ENCODE results near the gene GAS2. TPM values are rescaled to one million over a fixed set of nuclear protein-coding genes. Genes with fewer than 3 reads are reported as not detected.

GAS2 gene
- total RNA-seq, 1 donor from 2014 or later = 0.70 TPM

DNA sequence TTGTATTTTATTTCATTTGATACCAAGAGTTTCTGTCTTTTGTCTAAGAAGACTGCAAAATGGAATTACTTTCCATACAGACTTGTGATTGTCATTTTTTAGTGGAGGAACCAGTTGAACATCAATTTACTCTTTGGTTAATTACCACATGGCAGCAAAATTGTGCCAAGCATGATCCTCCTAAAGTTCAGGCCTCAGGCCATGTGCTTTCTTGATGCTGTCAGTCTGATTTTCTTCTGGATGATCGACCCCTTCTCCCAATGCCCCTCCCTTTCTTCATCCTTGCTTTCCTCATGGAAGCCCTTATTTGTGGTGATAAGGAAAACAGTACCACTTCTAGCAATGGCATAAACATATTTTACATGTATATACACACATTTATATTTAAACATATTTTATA is 87.0 kb downstream of the GAS2 start:
- Mint-ChIP-seq H3K36me3 (ENCODE audit: unreplicated experiment) (no peaks in the 10 kb centered on the region), H3K27ac (ENCODE audit: unreplicated experiment) (no peak overlapping the region), H3K4me3 (ENCODE audit: unreplicated experiment) (no peak overlapping the region), H3K27me3 (ENCODE audit: unreplicated experiment) (peaks cover 33% of the 10 kb centered on the region), H3K4me1 (ENCODE audit: unreplicated experiment) (no peaks in the 10 kb centered on the region), H3K9me3 (ENCODE audit: unreplicated experiment) (no peaks in the 10 kb centered on the region)
- TF ChIP-seq, protein P1, sequence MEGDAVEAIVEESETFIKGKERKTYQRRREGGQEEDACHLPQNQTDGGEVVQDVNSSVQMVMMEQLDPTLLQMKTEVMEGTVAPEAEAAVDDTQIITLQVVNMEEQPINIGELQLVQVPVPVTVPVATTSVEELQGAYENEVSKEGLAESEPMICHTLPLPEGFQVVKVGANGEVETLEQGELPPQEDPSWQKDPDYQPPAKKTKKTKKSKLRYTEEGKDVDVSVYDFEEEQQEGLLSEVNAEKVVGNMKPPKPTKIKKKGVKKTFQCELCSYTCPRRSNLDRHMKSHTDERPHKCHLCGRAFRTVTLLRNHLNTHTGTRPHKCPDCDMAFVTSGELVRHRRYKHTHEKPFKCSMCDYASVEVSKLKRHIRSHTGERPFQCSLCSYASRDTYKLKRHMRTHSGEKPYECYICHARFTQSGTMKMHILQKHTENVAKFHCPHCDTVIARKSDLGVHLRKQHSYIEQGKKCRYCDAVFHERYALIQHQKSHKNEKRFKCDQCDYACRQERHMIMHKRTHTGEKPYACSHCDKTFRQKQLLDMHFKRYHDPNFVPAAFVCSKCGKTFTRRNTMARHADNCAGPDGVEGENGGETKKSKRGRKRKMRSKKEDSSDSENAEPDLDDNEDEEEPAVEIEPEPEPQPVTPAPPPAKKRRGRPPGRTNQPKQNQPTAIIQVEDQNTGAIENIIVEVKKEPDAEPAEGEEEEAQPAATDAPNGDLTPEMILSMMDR (IDR thresholded peaks at IDR 0.05) = no peak
- DNase-seq (ENCODE audit: extremely low spot score, unreplicated experiment) = no peak

DNA sequence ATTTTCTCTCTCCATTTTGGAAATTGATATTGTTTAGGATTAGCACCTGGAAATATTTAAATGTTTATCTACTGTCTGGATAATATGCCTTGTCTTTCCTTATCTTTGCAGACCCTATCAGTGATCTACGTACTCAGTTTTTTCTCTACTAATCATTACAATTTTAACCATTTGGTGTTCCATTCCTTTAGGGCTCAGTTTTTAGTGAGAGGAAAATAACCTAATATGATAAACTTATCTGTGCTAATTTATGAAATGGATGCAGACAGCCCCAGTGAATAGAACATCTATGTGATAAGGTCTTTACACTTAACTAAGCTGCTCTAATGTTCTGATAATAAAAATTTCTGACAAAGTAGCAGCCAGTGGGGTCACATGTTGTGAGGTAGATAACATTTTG is 94.7 kb downstream of the GAS2 start:
- H3K4me3 Mint-ChIP-seq (ENCODE audit: unreplicated experiment) = no peak overlapping the region
- TF ChIP-seq, protein P1 (IDR thresholded peaks at IDR 0.05) = no peak
- H3K9me3 Mint-ChIP-seq (ENCODE audit: unreplicated experiment) = no peaks in the 10 kb centered on the region
- no peak for DNase-seq (ENCODE audit: extremely low spot score, unreplicated experiment)
- peaks cover 7% of the 10 kb centered on the region for H3K27me3 Mint-ChIP-seq (ENCODE audit: unreplicated experiment)
- no peak overlapping the region for H3K27ac Mint-ChIP-seq (ENCODE audit: unreplicated experiment)
- H3K36me3 Mint-ChIP-seq (ENCODE audit: unreplicated experiment) = no peaks in the 10 kb centered on the region
- peaks cover 5% of the 10 kb centered on the region for H3K4me1 Mint-ChIP-seq (ENCODE audit: unreplicated experiment)

DNA sequence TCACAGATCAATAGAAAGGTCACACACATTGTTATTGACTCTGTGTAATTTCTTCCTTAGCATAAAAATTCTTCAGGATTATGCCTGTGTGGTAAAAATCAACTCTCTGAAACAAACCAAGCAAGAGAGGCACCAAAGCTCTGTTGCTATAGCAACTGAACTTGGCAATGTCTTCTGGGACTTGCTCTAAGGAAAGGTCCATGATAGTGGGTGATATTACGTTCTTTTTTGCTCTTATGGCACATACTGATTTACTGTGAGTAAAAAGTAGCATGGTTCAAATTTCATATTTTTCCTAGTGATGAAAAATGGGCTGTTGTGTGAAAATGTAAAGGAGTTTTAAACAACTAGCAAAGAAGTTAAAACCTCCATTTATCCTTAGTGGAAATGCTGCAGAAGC is 96.8 kb downstream of the GAS2 start:
- H3K4me3 Mint-ChIP-seq (ENCODE audit: unreplicated experiment) = no peak overlapping the region
- peaks cover 10% of the 10 kb centered on the region for H3K27me3 Mint-ChIP-seq (ENCODE audit: unreplicated experiment)
- DNase-seq (ENCODE audit: extremely low spot score, unreplicated experiment) = no peak
- H3K36me3 Mint-ChIP-seq (ENCODE audit: unreplicated experiment) = no peaks in the 10 kb centered on the region
- no peaks in the 10 kb centered on the region for H3K9me3 Mint-ChIP-seq (ENCODE audit: unreplicated experiment)
- peaks cover 5% of the 10 kb centered on the region for H3K4me1 Mint-ChIP-seq (ENCODE audit: unreplicated experiment)
- no peak overlapping the region for H3K27ac Mint-ChIP-seq (ENCODE audit: unreplicated experiment)
- TF ChIP-seq, protein P1 (IDR thresholded peaks at IDR 0.05) = no peak

DNA sequence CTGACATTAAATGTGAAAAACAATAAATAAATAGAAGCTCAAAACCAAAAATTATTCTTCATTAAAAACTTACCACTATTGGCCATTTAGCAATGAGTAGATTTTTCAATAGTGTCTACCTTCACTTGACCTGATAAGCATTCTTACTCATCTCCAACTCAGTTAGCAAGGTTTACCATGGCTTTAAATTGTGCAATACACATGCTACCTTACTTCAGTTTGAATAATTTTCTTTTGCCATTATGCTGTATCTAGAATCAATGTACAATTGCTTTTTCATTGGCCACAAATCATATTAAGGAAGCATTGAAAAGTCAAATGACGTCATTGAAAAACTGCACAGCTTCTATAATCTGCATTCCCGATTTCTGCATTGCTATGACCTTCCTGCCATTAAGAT is 98.3 kb downstream of the GAS2 start:
- no peaks in the 10 kb centered on the region for H3K9me3 Mint-ChIP-seq (ENCODE audit: unreplicated experiment)
- no peak overlapping the region for H3K4me3 Mint-ChIP-seq (ENCODE audit: unreplicated experiment)
- H3K27ac Mint-ChIP-seq (ENCODE audit: unreplicated experiment) = no peak overlapping the region
- peaks cover 5% of the 10 kb centered on the region for H3K4me1 Mint-ChIP-seq (ENCODE audit: unreplicated experiment)
- peaks cover 10% of the 10 kb centered on the region for H3K27me3 Mint-ChIP-seq (ENCODE audit: unreplicated experiment)
- TF ChIP-seq, protein P1 (IDR thresholded peaks at IDR 0.05) = no peak
- H3K36me3 Mint-ChIP-seq (ENCODE audit: unreplicated experiment) = no peaks in the 10 kb centered on the region
- DNase-seq (ENCODE audit: extremely low spot score, unreplicated experiment) = no peak

DNA sequence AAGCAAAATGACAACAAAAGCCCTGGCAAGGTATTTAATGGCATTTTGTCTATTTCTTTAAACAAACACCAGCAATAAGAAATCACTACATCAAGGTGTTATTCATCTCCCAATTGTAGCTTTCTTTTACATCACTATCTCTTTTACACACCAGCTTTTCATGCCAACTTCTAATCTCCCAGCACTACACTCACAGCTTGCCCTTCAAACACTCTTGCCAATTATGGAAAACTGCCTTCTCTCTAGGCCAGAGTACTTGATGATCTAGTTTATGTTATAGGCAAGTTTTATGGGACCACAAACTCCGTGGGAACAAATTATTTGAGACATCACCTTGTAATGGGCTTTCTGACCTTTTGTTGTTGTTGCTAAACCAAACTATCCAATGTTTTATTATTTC is 101.9 kb downstream of the GAS2 start:
- no peak for DNase-seq (ENCODE audit: extremely low spot score, unreplicated experiment)
- no peaks in the 10 kb centered on the region for H3K9me3 Mint-ChIP-seq (ENCODE audit: unreplicated experiment)
- H3K27ac Mint-ChIP-seq (ENCODE audit: unreplicated experiment) = no peak overlapping the region

More for the DNA sequence above, 101.9 kb downstream of the GAS2 start:
- Mint-ChIP-seq H3K27me3 (ENCODE audit: unreplicated experiment) (peaks cover 15% of the 10 kb centered on the region), H3K4me3 (ENCODE audit: unreplicated experiment) (no peak overlapping the region), H3K36me3 (ENCODE audit: unreplicated experiment) (no peaks in the 10 kb centered on the region), H3K4me1 (ENCODE audit: unreplicated experiment) (no peaks in the 10 kb centered on the region)
- TF ChIP-seq, protein P1 (IDR thresholded peaks at IDR 0.05) = no peak
